ENCODE results near the gene GRIK4.

Gene GRIK4

GRCh38 chr11:120513436-120514315 is 2.1 kb downstream of the GRIK4 start:
- peaks cover 20% of the 10 kb centered on the region for H3K4me1 ChIP-seq (ENCODE audit: insufficient read depth, low read length)
- no peaks in the 10 kb centered on the region for H3K9me3 ChIP-seq (ENCODE audit: low read length)
- no peaks in the 10 kb centered on the region for H3K27me3 ChIP-seq (ENCODE audit: insufficient read depth, low read length)

GRCh38 chr11:120514541-120515121 is 3.1 kb downstream of the GRIK4 start:
- H3K9me3 ChIP-seq (ENCODE audit: low read length) = no peaks in the 10 kb centered on the region
- no peak overlapping the region for H2AFZ ChIP-seq (ENCODE audit: low read depth, low read length)
- no peak overlapping the region for H3K4me3 ChIP-seq (ENCODE audit: low read length)
- no peaks in the 10 kb centered on the region for H3K36me3 ChIP-seq (ENCODE audit: insufficient read depth, low read length)
- no peaks in the 10 kb centered on the region for H3K27me3 ChIP-seq (ENCODE audit: insufficient read depth, low read length)
- H3K4me1 ChIP-seq (ENCODE audit: insufficient read depth, low read length) = peaks cover 20% of the 10 kb centered on the region

More at GRCh38 chr11:120513436-120514315, 2.1 kb downstream of the GRIK4 start:
- Histone ChIP-seq H3K4me3 (ENCODE audit: low read length) (no peak overlapping the region), H3K36me3 (ENCODE audit: insufficient read depth, low read length) (no peaks in the 10 kb centered on the region), H2AFZ (ENCODE audit: low read depth, low read length) (no peak overlapping the region)

- H3K4me1 ChIP-seq (ENCODE audit: insufficient read depth, low read length) = peaks cover 20% of the 10 kb centered on the region
- no peak overlapping the region for H3K4me3 ChIP-seq (ENCODE audit: low read length)
- no peaks in the 10 kb centered on the region for H3K9me3 ChIP-seq (ENCODE audit: low read length)
- no peaks in the 10 kb centered on the region for H3K27me3 ChIP-seq (ENCODE audit: insufficient read depth, low read length)
- H2AFZ ChIP-seq (ENCODE audit: low read depth, low read length) = no peak overlapping the region
- no peaks in the 10 kb centered on the region for H3K36me3 ChIP-seq (ENCODE audit: insufficient read depth, low read length)
These were observed 3.7 kb downstream of the GRIK4 start for GRCh38 chr11:120515186-120515723.

- H3K4me3 ChIP-seq (ENCODE audit: low read length) = no peak overlapping the region
- no peaks in the 10 kb centered on the region for H3K9me3 ChIP-seq (ENCODE audit: low read length)
- H2AFZ ChIP-seq (ENCODE audit: low read depth, low read length) = no peak overlapping the region
- H3K4me1 ChIP-seq (ENCODE audit: insufficient read depth, low read length) = peaks cover 20% of the 10 kb centered on the region
- no peaks in the 10 kb centered on the region for H3K36me3 ChIP-seq (ENCODE audit: insufficient read depth, low read length)
- no peaks in the 10 kb centered on the region for H3K27me3 ChIP-seq (ENCODE audit: insufficient read depth, low read length)
These were observed 5.2 kb downstream of the GRIK4 start for GRCh38 chr11:120516461-120517389.

- H2AFZ ChIP-seq (ENCODE audit: low read depth, low read length) = no peak overlapping the region
- H3K9me3 ChIP-seq (ENCODE audit: low read length) = no peaks in the 10 kb centered on the region
- H3K4me1 ChIP-seq (ENCODE audit: insufficient read depth, low read length) = peaks cover 16% of the 10 kb centered on the region
- H3K27me3 ChIP-seq (ENCODE audit: insufficient read depth, low read length) = no peaks in the 10 kb centered on the region
- H3K4me3 ChIP-seq (ENCODE audit: low read length) = no peak overlapping the region
- no peaks in the 10 kb centered on the region for H3K36me3 ChIP-seq (ENCODE audit: insufficient read depth, low read length)
These were observed 5.8 kb downstream of the GRIK4 start for GRCh38 chr11:120517390-120517761.

GRCh38 chr11:120517801-120518291 is 6.3 kb downstream of the GRIK4 start:
- Histone ChIP-seq H2AFZ (ENCODE audit: low read depth, low read length) (no peak overlapping the region), H3K9me3 (ENCODE audit: low read length) (no peaks in the 10 kb centered on the region), H3K4me3 (ENCODE audit: low read length) (no peak overlapping the region), H3K27me3 (ENCODE audit: insufficient read depth, low read length) (no peaks in the 10 kb centered on the region), H3K36me3 (ENCODE audit: insufficient read depth, low read length) (no peaks in the 10 kb centered on the region), H3K4me1 (ENCODE audit: insufficient read depth, low read length) (peaks cover 17% of the 10 kb centered on the region)

GRCh38 chr11:120518356-120518755 is 6.8 kb downstream of the GRIK4 start:
- Histone ChIP-seq H2AFZ (ENCODE audit: low read depth, low read length) (no peak overlapping the region), H3K4me1 (ENCODE audit: insufficient read depth, low read length) (peaks cover 22% of the 10 kb centered on the region), H3K4me3 (ENCODE audit: low read length) (no peak overlapping the region), H3K9me3 (ENCODE audit: low read length) (no peaks in the 10 kb centered on the region), H3K27me3 (ENCODE audit: insufficient read depth, low read length) (no peaks in the 10 kb centered on the region), H3K36me3 (ENCODE audit: insufficient read depth, low read length) (no peaks in the 10 kb centered on the region)

- Histone ChIP-seq H2AFZ (ENCODE audit: low read depth, low read length) (no peak overlapping the region), H3K36me3 (ENCODE audit: insufficient read depth, low read length) (no peaks in the 10 kb centered on the region), H3K9me3 (ENCODE audit: low read length) (no peaks in the 10 kb centered on the region), H3K27me3 (ENCODE audit: insufficient read depth, low read length) (no peaks in the 10 kb centered on the region), H3K4me1 (ENCODE audit: insufficient read depth, low read length) (peaks cover 26% of the 10 kb centered on the region), H3K4me3 (ENCODE audit: low read length) (no peak overlapping the region)
These were observed 7.9 kb downstream of the GRIK4 start for GRCh38 chr11:120519474-120519873.

- Histone ChIP-seq H3K9me3 (ENCODE audit: low read length) (no peaks in the 10 kb centered on the region), H3K4me3 (ENCODE audit: low read length) (no peak overlapping the region), H3K36me3 (ENCODE audit: insufficient read depth, low read length) (no peaks in the 10 kb centered on the region), H3K4me1 (ENCODE audit: insufficient read depth, low read length) (peaks cover 26% of the 10 kb centered on the region), H2AFZ (ENCODE audit: low read depth, low read length) (no peak overlapping the region), H3K27me3 (ENCODE audit: insufficient read depth, low read length) (no peaks in the 10 kb centered on the region)
These were observed 8.7 kb downstream of the GRIK4 start for GRCh38 chr11:120520091-120520822.

GRCh38 chr11:120521176-120521575 is 9.6 kb downstream of the GRIK4 start:
- H3K4me1 ChIP-seq (ENCODE audit: insufficient read depth, low read length) = peaks cover 26% of the 10 kb centered on the region
- no peak overlapping the region for H2AFZ ChIP-seq (ENCODE audit: low read depth, low read length)
- no peak overlapping the region for H3K4me3 ChIP-seq (ENCODE audit: low read length)
- H3K36me3 ChIP-seq (ENCODE audit: insufficient read depth, low read length) = no peaks in the 10 kb centered on the region
- no peaks in the 10 kb centered on the region for H3K9me3 ChIP-seq (ENCODE audit: low read length)
- no peaks in the 10 kb centered on the region for H3K27me3 ChIP-seq (ENCODE audit: insufficient read depth, low read length)

GRCh38 chr11:120522021-120522420 is 10.5 kb downstream of the GRIK4 start:
- Histone ChIP-seq H2AFZ (ENCODE audit: low read depth, low read length) (no peak overlapping the region), H3K4me3 (ENCODE audit: low read length) (no peak overlapping the region), H3K9me3 (ENCODE audit: low read length) (no peaks in the 10 kb centered on the region), H3K36me3 (ENCODE audit: insufficient read depth, low read length) (no peaks in the 10 kb centered on the region), H3K27me3 (ENCODE audit: insufficient read depth, low read length) (no peaks in the 10 kb centered on the region), H3K4me1 (ENCODE audit: insufficient read depth, low read length) (peaks cover 24% of the 10 kb centered on the region)

- Histone ChIP-seq H3K9me3 (ENCODE audit: low read length) (no peaks in the 10 kb centered on the region), H2AFZ (ENCODE audit: low read depth, low read length) (no peak overlapping the region), H3K4me1 (ENCODE audit: insufficient read depth, low read length) (peaks cover 17% of the 10 kb centered on the region), H3K27me3 (ENCODE audit: insufficient read depth, low read length) (no peaks in the 10 kb centered on the region), H3K4me3 (ENCODE audit: low read length) (no peak overlapping the region), H3K36me3 (ENCODE audit: insufficient read depth, low read length) (no peaks in the 10 kb centered on the region)
These were observed 11.2 kb downstream of the GRIK4 start for GRCh38 chr11:120522736-120523135.
